Raji (cell line): Measurements from ENCODE around the gene WSCD2.

Source experiments
- POLR2A ChIP-seq: IDR thresholded peaks from 2 replicates; pipeline ENCODE4 v1.6.1; 2011; ENCODE audit warnings: low read depth, low read length, control low read depth; ENCODE audit not compliant: insufficient read depth

Gene WSCD2

DNA sequence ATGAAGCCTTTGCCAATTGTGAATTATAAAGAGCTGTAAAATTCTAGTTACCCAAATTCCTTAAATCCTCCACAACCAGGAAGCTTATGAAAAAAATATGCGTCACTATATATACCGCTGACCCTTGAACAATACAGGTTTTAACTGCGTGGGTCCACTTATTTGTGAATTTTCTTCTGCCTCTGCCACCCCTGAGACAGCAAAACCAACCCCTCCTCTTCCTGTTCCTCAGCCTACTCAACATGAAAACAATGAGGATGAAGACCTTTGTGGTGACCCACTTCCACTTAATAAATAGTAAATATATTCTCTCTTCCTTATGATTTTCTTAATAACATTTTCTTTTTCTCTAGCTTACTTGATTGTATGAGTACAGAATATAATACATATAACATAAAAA, 167.9 kb downstream of the WSCD2 start:
- no peak for TF ChIP-seq POLR2A

DNA sequence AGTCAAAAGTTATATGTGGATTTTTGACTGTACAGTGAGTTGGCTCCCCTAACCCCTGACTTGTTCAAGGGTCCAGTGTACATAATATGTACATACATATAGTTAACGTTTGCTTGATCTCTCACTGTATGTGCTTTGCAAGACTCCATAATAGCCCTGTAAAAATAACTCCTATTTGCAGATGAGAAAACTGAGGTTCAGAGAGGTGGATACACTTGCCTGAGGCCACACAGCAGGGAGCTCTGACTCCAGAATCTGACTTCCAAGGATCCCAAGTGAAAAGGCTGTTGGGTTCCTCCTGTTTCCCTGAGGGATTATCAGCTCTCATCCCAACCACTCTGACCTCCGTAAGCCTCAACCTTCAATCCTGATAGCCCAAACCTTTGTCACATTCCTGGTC, 168.3 kb downstream of the WSCD2 start:
- no peak for TF ChIP-seq POLR2A

DNA sequence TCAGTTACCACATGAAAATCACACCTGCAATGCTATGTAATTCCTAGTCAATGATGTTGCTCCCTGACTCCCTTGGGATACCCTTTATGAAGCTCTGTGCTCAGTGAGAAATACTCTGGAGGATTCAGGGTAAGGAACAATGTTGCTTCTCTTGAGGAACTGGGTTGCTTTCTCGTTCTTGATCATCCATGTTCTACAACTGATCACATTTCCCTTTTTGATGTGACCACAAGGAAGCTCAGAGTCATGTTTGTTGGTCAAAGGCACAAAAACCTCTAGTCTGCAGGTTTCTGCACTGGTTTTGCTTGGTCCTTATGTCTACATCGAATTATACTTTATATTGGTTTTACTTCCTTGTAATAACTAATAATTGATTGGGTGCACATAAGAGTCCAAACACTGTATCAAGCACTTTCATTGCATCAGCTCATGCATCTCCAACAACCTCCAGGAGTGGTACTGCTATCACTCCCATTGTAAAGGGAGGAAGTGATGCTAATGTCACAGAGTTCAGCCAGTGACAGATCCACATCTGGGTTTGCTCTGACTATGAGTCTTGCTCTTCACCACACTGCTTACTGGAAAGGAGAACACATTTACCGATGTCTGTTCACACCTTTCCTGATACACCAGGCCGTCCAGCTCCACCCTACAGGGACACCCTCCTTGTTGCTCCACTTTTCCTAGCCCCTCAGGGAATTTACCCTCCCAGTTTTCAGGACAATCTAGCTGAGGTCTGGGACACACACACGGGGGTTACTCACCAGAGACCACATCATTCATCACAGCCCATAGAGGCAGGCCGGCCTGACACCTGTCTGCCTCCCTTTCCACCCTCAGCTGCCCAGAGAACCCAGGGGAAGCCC, 169.0 kb downstream of the WSCD2 start:
- TF ChIP-seq POLR2A, result no peak

DNA sequence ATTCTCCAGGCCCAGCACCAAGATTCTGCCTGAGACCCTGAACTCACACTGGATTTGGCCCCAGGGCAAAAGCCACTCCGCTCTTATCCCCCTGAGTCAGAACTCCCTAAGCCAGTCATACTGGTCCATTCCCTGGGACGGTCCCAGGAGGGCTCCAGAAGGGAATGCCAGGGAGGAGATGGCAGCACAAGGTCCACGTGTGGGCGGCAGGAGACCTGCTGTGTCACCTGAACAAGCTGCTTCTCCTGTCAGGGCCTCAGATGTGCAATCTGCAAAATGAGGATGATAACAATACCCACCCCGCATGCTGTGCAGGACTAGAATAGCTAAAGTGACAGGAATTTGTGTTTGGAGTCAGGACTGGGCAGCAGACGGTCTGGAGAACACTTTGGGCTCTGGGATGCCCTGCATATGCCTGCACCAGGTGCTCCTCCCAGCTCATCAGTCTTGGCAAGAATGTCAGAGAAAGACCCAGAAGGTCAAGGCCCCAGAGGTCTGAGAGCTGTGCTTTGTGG, 169.7 kb downstream of the WSCD2 start:
- no peak for TF ChIP-seq POLR2A

DNA sequence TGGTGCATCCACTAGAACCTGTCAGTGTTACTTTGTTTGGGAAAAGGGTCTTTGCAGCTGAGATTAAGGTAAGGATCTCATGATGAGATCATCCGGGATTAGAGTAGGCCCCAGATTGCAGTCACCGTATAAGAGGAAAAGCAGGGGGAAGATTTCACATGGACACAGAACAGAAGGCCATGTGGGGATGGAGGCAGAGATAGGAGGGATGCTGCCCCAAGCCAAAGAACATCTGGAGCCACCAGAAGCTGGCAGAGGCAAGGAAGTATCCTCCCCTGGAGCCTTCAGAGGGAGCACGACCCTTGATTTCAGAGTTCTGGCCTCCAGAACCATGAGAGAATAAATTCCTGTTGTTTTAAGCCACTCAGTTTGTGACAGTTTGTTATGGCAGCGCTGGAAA, 170.4 kb downstream of the WSCD2 start:
- TF ChIP-seq POLR2A, result no peak
